HepG2 (cell line): ENCODE measurements around the gene BCL6B. TPM values are rescaled to one million over a fixed set of nuclear protein-coding genes. Genes with fewer than 3 reads are reported as not detected.
A peak's percentile ranks its signal among the peaks of the same experiment; 100 is the strongest.
"Not testable (repeated sequence)": the region's sequence is repeated elsewhere in the genome, so short reads cannot be mapped to it uniquely, and the experiment has no call there.

Experiments
- ELF1 ChIP-seq: sonication (generic); formaldehyde crosslinking; IDR thresholded peaks from 2 replicates; pipeline ENCODE4 v1.4.0; 2020; ENCODE audit warnings: missing genetic modification reagents
- ELF3 ChIP-seq: IDR thresholded peaks from 2 replicates; pipeline ENCODE4 v1.6.1; 2016; ENCODE audit warnings: missing genetic modification reagents, missing compliant biosample characterization
- ERF ChIP-seq: IDR thresholded peaks from 2 replicates; pipeline ENCODE4 v1.6.1; 2018; ENCODE audit warnings: missing biosample characterization, missing genetic modification reagents
- GATAD2A ChIP-seq: IDR thresholded peaks from 2 replicates; pipeline ENCODE4 v1.6.1; 2016
- HNF1A ChIP-seq, 2 experiments: sonication (generic) in 1 of 2; formaldehyde crosslinking in 1 of 2; IDR thresholded peaks; 2 replicates each; pipeline versions ENCODE4 v1.4.0 to v1.6.1; 2016 to 2020; ENCODE audit warnings: borderline replicate concordance in 1 of 2, low read depth in 1 of 2, mild to moderate bottlenecking in 1 of 2, missing genetic modification reagents in 1 of 2
- HOXA3 ChIP-seq: sonication (generic); formaldehyde crosslinking; IDR thresholded peaks from 2 replicates; pipeline ENCODE4 v1.5.0; 2020; ENCODE audit warnings: missing genetic modification reagents
- ISL2 ChIP-seq: sonication (generic); formaldehyde crosslinking; IDR thresholded peaks from 2 replicates; pipeline ENCODE4 v1.5.0; 2020; ENCODE audit warnings: missing genetic modification reagents
- JUN ChIP-seq: sonication (generic); formaldehyde crosslinking; IDR thresholded peaks from 2 replicates; pipeline ENCODE4 v1.4.0; 2020; ENCODE audit warnings: mild to moderate bottlenecking, missing genetic modification reagents
- RNF219 ChIP-seq: sonication (generic); formaldehyde crosslinking; IDR thresholded peaks from 2 replicates; pipeline ENCODE4 v1.5.0; 2020; ENCODE audit warnings: mild to moderate bottlenecking, missing genetic modification reagents
- SNAPC4 ChIP-seq: sonication (generic); formaldehyde crosslinking; IDR thresholded peaks from 2 replicates; pipeline ENCODE4 v1.4.0; 2020; ENCODE audit warnings: mild to moderate bottlenecking, missing genetic modification reagents
- TEAD3 ChIP-seq: optimal IDR thresholded peaks from 2 replicates; pipeline ENCODE3; 2016; ENCODE audit warnings: borderline replicate concordance
- ZGPAT ChIP-seq: IDR thresholded peaks from 2 replicates; pipeline ENCODE4 v1.6.1; 2016; ENCODE audit warnings: mild to moderate bottlenecking
- ZNF580 ChIP-seq: IDR thresholded peaks from 2 replicates; pipeline ENCODE4 v1.6.1; 2016; ENCODE audit warnings: low read depth, borderline replicate concordance
- ZNF792 ChIP-seq: IDR thresholded peaks from 2 replicates; pipeline ENCODE4 v1.6.1; 2016
- ZSCAN30 ChIP-seq: sonication (generic); formaldehyde crosslinking; IDR thresholded peaks from 2 replicates; pipeline ENCODE4 v1.5.0; 2020; ENCODE audit warnings: mild to moderate bottlenecking, missing genetic modification reagents
- polyA plus RNA-seq, 8 experiments: library from polyadenylated mRNA; depleted of rRNA in 3 of 8; stranded (reverse) in 7 of 8; unstranded in 1 of 8; fragments of >200 nt; fragmentation: Illumina TruSeq in 4 of 8; extraction: Trizol in 4 of 8; gene quantifications; 2 replicates each; pipeline versions ENCODE4 v1.2.1 to v1.2.3, GENCODE V29; 2011 to 2016; ENCODE audit warnings: low read depth in 4 of 8, missing spikeins in 1 of 8, mixed read lengths in 1 of 8; ENCODE audit not compliant: insufficient read depth in 1 of 8
- total RNA-seq, 5 experiments: library from RNA; depleted of rRNA; stranded (reverse); fragments of >200 nt; fragmentation: Illumina TruSeq; extraction: Trizol; gene quantifications; 2 replicates each; pipeline ENCODE4 v1.2.3, GENCODE V29; 2016; ENCODE audit warnings: low read depth in 1 of 5

BCL6B gene
- total and polyA plus RNA-seq, 2 of the 13 experiments (the other 11 are each of a cell fraction or from before 2014, with no cell fraction given) = not detected

GRCh38 chr17:7046725-7047397, 24.0 kb downstream of the BCL6B start (continued):
- TF ChIP-seq SNAPC4 (0 out of 2 replicates have a peak, but pooled peaks have one; percentile 22), ELF3 (peak; percentile 52; the same call in 1 of the 2 replicates), RNF219 (CRISPR knock-in tag) (0 out of 2 replicates have a peak, but pooled peaks have one; percentile 19), HOXA3 (CRISPR knock-in tag) (peak; percentile 72), ELF1 (CRISPR knock-in tag) (0 out of 2 replicates have a peak, but pooled peaks have one; percentile 18), JUN (peak; percentile 40), ZNF580 (CRISPR knock-in tag) (0 out of 2 replicates have a peak, but pooled peaks have one; percentile 41), ERF (CRISPR knock-in tag) (0 out of 2 replicates have a peak, but pooled peaks have one; percentile 11), ISL2 (CRISPR knock-in tag) (peak; percentile 83), ZGPAT (peak; percentile 51; the same call in 1 of the 2 replicates), HNF1A (CRISPR knock-in tag; IDR thresholded peaks at IDR 0.05; ENCODE audit: borderline replicate concordance) (peak; percentile 25; the same call in 1 of the 2 replicates), ZSCAN30 (CRISPR knock-in tag) (0 out of 2 replicates have a peak, but pooled peaks have one; percentile 26), GATAD2A (peak; percentile 78), ZNF792 (0 out of 2 replicates have a peak, but pooled peaks have one; percentile 18), TEAD3 (CRISPR knock-in tag) (peak; percentile 33)
- TF ChIP-seq HNF1A (IDR thresholded peaks at IDR 0.05; ENCODE audit: low read depth) = not testable (repeated sequence)
